Activated naive CD8-positive, alpha-beta T cell treated with anti-CD3 and anti-CD28 coated beads for 36 hours (primary cell): ENCODE measurements around the gene GNGT1. TPM values are rescaled to one million over a fixed set of nuclear protein-coding genes. Genes with fewer than 3 reads are reported as not detected.

Source experiments
- DNase-seq: peaks from one replicate; pipeline ENCODE4 v3.0.0; 2021
- H3K27ac Mint-ChIP-seq: one replicate; pipeline ENCODE4 v1.8.0; 2022; ENCODE audit warnings: mild to moderate bottlenecking, moderate library complexity, mixed read lengths
- H3K27me3 Mint-ChIP-seq: one replicate; pipeline ENCODE4 v1.8.0; 2022; ENCODE audit warnings: mild to moderate bottlenecking, mixed read lengths
- H3K36me3 Mint-ChIP-seq: one replicate; pipeline ENCODE4 v1.8.0; 2021; ENCODE audit warnings: mild to moderate bottlenecking, mixed read lengths
- H3K4me1 Mint-ChIP-seq: one replicate; pipeline ENCODE4 v1.8.0; 2021; ENCODE audit warnings: mixed read lengths
- H3K4me3 Mint-ChIP-seq: one replicate; pipeline ENCODE4 v1.8.0; 2022; ENCODE audit warnings: mild to moderate bottlenecking, moderate library complexity, mixed read lengths
- H3K9me3 Mint-ChIP-seq: one replicate; pipeline ENCODE4 v1.8.0; 2022; ENCODE audit warnings: mixed read lengths
- total RNA-seq, 2 experiments: library from RNA; stranded (reverse); gene quantifications; one replicate each; pipeline ENCODE4 v1.2.3, GENCODE V29; 2021

Gene GNGT1
- not detected for total RNA-seq

DNA sequence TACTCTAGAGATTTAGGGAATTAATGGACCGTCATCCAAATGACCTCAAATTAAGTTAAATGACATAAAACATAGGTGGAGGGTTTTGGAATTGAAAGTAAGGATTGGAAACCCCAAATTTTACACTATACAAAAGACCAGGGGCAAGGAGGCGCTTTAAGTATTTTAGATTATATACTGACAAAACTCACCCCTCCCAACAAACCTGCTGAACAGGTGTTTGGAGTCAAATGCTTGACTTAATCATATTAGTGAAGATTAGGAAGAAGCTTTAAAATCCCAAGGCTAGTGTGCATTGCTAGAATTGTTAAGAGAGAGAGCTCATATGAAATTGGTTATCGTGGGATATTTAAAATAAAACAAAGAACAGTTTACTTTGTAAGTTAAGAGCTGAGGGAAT lies at the start of gene GNGT1:
Gene GNGT1 (plus strand): TSS at position 301 of the 400 bp plus-strand sequence. CDS start 180 bp downstream, outside the sequence.
- no peaks in the 10 kb centered on the region for H3K9me3 Mint-ChIP-seq
- H3K36me3 Mint-ChIP-seq = no peaks in the 10 kb centered on the region
- H3K27me3 Mint-ChIP-seq = peaks cover 13% of the 10 kb centered on the region
- H3K4me1 Mint-ChIP-seq = no peaks in the 10 kb centered on the region
- H3K27ac Mint-ChIP-seq = no peak within 1 kb of the TSS
- no peak within 1 kb of the TSS for H3K4me3 Mint-ChIP-seq
- DNase-seq = no peak

DNA sequence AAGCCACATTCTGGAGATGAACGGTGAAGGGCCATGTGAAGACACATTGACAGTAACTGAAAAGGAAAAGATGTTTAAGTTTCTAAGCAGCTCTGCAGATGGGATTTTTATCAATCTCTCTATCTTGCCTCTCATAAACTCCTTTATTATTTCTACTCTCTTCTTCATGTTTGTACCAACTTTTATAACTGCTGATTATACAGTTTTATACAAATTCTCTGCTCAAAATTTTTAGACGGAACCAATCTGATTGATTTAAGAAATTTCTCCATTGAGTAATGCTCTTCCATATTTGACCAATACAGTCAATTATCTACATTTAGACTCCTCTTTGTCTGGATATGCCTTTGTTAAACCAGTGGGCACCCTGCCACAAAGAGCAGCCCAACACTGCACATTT lies 47.5 kb upstream of the GNGT1 start:
- peaks cover 8% of the 10 kb centered on the region for H3K27me3 Mint-ChIP-seq
- H3K4me1 Mint-ChIP-seq = no peaks in the 10 kb centered on the region
- no peaks in the 10 kb centered on the region for H3K9me3 Mint-ChIP-seq
- H3K27ac Mint-ChIP-seq = no peak overlapping the region
- no peaks in the 10 kb centered on the region for H3K36me3 Mint-ChIP-seq
- no peak overlapping the region for H3K4me3 Mint-ChIP-seq
- no peak for DNase-seq

DNA sequence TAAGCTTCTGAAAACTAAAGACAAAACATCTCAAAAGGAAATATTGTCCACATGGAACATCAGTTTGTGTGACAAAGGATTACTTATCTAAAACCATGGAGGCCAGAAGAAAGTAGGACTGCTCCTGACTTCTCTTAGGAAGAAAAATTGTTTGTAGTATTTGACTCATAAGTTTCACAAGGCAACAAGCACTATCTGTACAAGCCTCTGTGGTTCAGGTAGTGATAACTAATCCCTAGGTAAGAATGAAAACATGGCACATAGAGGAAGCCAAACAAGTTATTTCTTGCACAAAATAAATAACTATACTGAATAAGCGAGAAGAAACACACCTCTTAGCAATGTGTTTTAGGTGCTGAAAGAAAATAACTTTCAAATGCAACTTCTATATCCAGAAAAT lies 46.1 kb upstream of the GNGT1 start:
- no peaks in the 10 kb centered on the region for H3K4me1 Mint-ChIP-seq
- H3K27ac Mint-ChIP-seq = no peak overlapping the region
- H3K9me3 Mint-ChIP-seq = no peaks in the 10 kb centered on the region
- no peak for DNase-seq
- H3K36me3 Mint-ChIP-seq = no peaks in the 10 kb centered on the region
- H3K27me3 Mint-ChIP-seq = peaks cover 4% of the 10 kb centered on the region
- H3K4me3 Mint-ChIP-seq = no peak overlapping the region

DNA sequence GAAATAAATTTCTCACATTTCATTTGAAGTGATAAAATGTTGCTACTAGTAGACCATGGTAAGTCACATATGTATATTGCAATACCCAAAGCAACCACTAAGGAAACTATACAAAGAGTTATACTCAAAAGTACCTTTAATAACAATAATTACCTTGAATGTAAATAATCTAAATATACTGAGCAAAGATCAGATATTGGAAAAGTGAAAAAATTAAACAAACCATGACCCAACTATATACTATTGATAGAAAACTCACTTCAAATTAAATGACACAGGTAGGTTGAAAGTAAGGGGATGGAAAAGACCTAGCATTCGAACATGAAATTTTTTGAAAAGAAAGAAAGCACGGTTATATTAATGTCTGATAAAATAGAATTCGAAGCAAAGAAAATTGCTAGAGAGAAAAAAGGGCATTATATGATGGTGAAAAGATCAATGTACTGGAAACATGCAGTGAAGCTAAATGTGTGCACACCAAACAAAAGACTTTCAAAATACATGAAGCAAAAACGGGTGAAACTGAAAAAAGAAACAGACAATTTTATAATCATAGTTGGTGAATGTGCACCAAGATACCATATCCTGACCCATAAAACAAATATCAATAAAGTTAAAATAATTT lies 44.9 kb upstream of the GNGT1 start:
- no peak overlapping the region for H3K27ac Mint-ChIP-seq
- no peak overlapping the region for H3K4me3 Mint-ChIP-seq
- H3K27me3 Mint-ChIP-seq = peaks cover 4% of the 10 kb centered on the region
- no peaks in the 10 kb centered on the region for H3K9me3 Mint-ChIP-seq
- H3K4me1 Mint-ChIP-seq = no peaks in the 10 kb centered on the region
- no peaks in the 10 kb centered on the region for H3K36me3 Mint-ChIP-seq
- DNase-seq = no peak

DNA sequence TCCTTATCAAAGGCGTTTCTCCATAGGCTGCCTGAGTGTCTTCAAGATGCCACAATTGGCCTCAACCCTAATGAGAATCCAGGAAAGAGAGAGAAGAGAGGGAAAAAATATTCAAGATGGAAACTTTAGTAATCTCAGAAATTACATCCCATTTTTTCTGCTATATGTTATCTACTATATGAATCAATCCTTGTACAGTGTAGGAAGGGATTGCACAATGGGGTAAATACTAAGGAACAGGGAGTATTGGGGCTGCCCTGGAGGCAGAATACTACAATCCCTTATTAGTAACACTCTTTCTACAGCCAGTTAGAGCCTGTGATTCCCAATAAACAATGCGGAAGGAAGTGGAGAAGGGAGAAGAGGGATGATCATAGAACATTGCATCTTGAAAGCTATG lies 43.7 kb upstream of the GNGT1 start:
- no peak overlapping the region for H3K27ac Mint-ChIP-seq
- no peaks in the 10 kb centered on the region for H3K4me1 Mint-ChIP-seq
- peaks cover 4% of the 10 kb centered on the region for H3K27me3 Mint-ChIP-seq
- H3K4me3 Mint-ChIP-seq = no peak overlapping the region
- no peak for DNase-seq
- no peaks in the 10 kb centered on the region for H3K36me3 Mint-ChIP-seq
- H3K9me3 Mint-ChIP-seq = no peaks in the 10 kb centered on the region

DNA sequence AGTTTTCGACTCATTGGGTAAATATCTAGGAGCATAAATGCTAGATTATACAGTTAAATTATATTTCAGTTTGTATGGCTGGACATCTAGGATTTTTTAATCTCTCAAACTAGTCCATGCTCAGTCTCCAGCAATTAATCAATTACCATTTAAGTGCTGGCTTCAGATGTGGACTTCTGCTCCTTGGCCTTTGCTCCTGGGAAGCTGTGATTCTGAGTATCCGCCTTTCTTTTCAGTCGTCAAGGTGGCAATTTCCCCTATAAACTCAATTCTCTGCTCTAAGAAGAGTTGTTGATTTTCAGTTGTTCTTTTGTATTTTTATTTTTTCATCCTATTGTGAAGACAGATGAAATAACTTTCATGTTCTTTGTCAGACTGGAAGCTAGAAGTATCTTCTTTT lies 39.5 kb upstream of the GNGT1 start:
- no peaks in the 10 kb centered on the region for H3K4me1 Mint-ChIP-seq
- DNase-seq = no peak

DNA sequence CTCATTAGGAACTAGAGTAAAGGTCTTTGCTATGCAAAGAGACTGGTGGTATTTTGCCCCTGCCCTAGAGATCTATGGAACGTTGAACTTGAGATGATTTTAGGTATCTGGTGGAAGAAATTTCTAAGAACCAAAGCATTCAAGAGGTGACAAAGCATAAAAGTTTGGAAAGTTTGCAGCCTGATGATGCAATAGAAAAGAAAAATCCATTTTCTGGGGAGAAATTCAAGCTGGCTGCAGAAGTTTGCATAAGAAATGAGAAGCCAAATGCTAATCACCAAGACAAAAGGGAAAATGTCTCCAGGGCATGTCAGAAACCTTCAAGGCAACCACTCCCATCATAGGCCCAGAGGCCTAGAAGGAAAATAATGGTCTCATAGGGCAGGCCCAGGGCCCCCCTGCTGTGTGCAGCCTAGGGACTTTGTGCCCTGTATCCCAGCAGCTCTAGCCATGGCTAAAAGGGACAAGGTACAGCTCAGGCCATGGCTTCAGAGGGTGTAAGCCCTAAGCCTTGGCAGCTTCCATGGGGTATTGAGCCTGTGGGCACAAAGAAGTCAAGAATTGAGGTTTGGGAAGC lies 32.3 kb upstream of the GNGT1 start:
- Mint-ChIP-seq H3K9me3 (peaks cover 8% of the 10 kb centered on the region), H3K4me3 (no peak overlapping the region), H3K27ac (no peak overlapping the region)

More for the DNA sequence above, 39.5 kb upstream of the GNGT1 start:
- H3K9me3 Mint-ChIP-seq = no peaks in the 10 kb centered on the region
- no peak overlapping the region for H3K27ac Mint-ChIP-seq
- no peaks in the 10 kb centered on the region for H3K36me3 Mint-ChIP-seq
- H3K4me3 Mint-ChIP-seq = no peak overlapping the region
- peaks cover 6% of the 10 kb centered on the region for H3K27me3 Mint-ChIP-seq

DNA sequence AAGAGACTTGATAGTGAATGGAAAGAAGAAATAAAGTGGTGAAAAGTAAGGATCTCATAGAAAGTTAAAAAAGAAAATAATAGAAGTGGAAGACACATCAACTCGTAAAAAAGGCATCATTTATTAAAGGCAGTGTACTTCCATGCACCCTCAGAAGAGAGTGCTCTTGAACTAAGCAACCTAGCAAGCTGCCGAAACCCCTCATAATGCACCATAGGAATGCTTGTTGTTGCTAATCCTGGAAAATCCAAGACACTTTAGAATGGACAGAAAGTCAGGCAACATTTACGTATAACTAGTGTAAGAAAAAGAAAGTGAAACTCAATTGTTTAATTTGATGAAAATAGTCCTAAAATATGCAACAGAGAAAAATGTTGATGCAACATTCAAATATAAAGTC lies 28.6 kb upstream of the GNGT1 start:
- no peaks in the 10 kb centered on the region for H3K4me1 Mint-ChIP-seq
- peaks cover 5% of the 10 kb centered on the region for H3K27me3 Mint-ChIP-seq
- H3K27ac Mint-ChIP-seq = no peak overlapping the region
- DNase-seq = no peak
- no peak overlapping the region for H3K4me3 Mint-ChIP-seq
- H3K36me3 Mint-ChIP-seq = no peaks in the 10 kb centered on the region
- H3K9me3 Mint-ChIP-seq = peaks cover 8% of the 10 kb centered on the region

More for the DNA sequence above, 32.3 kb upstream of the GNGT1 start:
- H3K27me3 Mint-ChIP-seq = peaks cover 11% of the 10 kb centered on the region
- H3K4me1 Mint-ChIP-seq = no peaks in the 10 kb centered on the region
- no peak for DNase-seq
- no peaks in the 10 kb centered on the region for H3K36me3 Mint-ChIP-seq

DNA sequence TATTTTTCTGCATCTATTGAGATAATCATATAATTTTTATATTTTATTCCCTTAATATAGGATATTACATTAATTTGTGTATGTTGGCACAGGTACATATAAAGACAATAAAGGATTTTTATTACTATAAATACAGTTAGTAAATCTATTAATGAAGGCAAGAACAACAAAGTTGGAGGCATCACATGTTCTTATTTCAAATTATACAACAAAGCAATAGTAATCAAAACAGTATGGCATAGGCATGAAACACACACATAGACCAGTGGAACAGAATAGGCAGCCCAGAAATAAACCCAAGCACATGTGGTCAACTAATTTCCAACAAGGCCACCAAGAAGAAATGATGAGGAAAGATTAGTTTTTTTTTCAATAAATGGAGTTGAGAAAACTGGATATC lies 27.0 kb upstream of the GNGT1 start:
- Mint-ChIP-seq H3K4me3 (no peak overlapping the region), H3K4me1 (no peaks in the 10 kb centered on the region), H3K27me3 (peaks cover 5% of the 10 kb centered on the region), H3K27ac (no peak overlapping the region), H3K9me3 (no peaks in the 10 kb centered on the region), H3K36me3 (no peaks in the 10 kb centered on the region)
- DNase-seq = no peak

DNA sequence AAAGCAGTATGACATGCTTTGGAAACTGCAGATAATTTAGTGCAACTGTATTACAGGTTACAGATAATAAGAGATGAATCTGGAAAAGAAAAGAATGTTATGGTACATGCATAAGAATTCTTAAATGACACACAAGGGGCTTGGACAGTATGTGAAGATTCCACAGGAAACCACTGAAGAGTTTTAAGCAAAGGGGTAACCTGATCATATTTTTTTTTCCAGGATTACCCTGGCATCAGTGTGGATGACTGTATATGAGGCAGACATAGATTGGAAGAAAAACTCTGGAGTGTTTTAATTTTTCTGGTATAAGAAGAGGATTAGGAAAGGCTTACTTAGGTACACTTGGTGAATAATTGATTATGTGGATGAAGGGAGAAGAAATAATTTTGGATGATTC lies 23.9 kb upstream of the GNGT1 start:
- no peaks in the 10 kb centered on the region for H3K4me1 Mint-ChIP-seq
- no peaks in the 10 kb centered on the region for H3K36me3 Mint-ChIP-seq
- no peaks in the 10 kb centered on the region for H3K9me3 Mint-ChIP-seq
- H3K27me3 Mint-ChIP-seq = peaks cover 7% of the 10 kb centered on the region
- no peak overlapping the region for H3K4me3 Mint-ChIP-seq
- H3K27ac Mint-ChIP-seq = no peak overlapping the region
- DNase-seq = no peak

DNA sequence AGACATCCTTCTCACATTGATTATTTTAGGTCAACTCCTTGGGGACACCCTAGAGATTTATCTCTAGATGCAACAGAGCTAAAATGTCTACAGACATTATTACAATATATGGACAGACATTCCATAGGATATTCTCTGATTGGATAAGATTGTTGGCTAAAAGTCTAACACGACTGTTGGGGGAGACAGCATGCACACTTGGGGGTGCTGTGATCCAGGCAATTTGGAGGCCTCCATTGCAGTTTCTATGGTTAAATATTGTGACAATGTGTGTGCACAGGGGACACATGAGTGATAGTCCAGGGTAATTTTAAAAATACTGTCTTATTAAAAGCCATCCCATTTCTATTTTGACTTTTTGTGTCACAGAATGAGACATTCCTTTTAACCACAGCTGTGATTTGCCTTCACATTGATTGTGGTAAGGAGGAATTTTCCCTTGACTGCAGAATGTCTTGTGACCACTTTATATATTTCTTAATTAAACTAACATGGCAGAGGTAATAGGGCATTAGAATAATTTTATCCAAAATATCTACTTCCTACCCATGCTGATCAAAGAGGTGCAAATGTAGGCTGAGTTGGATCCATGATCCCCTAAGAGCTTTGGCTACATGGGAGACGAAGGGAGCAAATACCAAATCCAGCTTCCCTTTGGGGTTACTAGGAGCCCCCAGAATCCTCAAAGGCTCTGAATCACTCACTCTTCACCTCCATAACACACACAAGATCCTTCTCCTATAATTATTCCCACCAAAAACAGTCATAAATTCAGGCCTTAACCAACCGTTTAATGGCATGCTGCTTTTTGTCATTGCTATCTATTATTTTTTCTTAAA lies 23.1 kb upstream of the GNGT1 start:
- Mint-ChIP-seq H3K4me1 (no peaks in the 10 kb centered on the region), H3K27me3 (peaks cover 10% of the 10 kb centered on the region), H3K27ac (no peak overlapping the region), H3K9me3 (no peaks in the 10 kb centered on the region), H3K36me3 (no peaks in the 10 kb centered on the region), H3K4me3 (no peak overlapping the region)
- DNase-seq = no peak

DNA sequence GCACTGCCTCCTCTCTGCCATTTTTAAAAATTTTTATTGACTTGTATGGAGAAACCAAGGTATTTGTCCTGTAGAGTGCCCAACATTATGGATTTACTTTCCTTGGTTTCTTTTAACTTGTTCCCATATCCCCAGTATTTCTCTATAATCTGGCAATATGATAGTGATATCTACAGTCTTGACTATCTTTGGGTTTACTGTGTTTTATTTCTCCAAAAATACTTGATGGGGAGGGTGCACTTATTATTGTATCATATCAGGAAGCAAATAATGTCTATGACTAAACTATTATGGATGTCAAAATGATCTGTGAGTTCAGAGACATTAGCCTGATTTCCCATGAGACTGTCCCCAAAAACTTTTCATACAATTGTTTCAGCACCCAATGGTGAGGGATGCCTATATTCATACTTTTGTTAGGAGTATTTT lies 22.4 kb upstream of the GNGT1 start:
- Mint-ChIP-seq H3K4me3 (no peak overlapping the region), H3K27me3 (peaks cover 16% of the 10 kb centered on the region), H3K9me3 (no peaks in the 10 kb centered on the region), H3K27ac (no peak overlapping the region), H3K4me1 (no peaks in the 10 kb centered on the region), H3K36me3 (no peaks in the 10 kb centered on the region)
- DNase-seq = no peak

DNA sequence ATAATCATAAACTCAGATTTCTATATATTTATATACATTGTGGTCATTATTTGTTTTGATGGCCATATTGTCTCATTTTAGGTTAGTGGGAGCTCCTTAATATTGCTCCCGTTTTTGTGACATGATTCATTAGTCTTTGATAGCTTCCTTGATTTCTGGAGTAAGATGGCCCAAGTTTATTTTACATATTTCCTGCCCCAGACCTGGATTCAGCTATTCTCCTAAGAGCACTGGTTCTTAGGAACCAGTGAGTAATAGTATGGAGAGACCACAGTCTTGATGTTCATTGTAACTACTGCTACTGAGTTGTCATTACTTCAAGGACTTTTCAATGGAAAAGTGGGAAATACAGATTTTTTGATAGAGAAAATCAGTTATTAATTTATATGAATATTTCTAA lies 21.8 kb upstream of the GNGT1 start:
- no peaks in the 10 kb centered on the region for H3K36me3 Mint-ChIP-seq
- H3K4me3 Mint-ChIP-seq = no peak overlapping the region
- no peaks in the 10 kb centered on the region for H3K4me1 Mint-ChIP-seq
- no peak for DNase-seq
- H3K9me3 Mint-ChIP-seq = no peaks in the 10 kb centered on the region
- H3K27me3 Mint-ChIP-seq = peaks cover 22% of the 10 kb centered on the region
- no peak overlapping the region for H3K27ac Mint-ChIP-seq

DNA sequence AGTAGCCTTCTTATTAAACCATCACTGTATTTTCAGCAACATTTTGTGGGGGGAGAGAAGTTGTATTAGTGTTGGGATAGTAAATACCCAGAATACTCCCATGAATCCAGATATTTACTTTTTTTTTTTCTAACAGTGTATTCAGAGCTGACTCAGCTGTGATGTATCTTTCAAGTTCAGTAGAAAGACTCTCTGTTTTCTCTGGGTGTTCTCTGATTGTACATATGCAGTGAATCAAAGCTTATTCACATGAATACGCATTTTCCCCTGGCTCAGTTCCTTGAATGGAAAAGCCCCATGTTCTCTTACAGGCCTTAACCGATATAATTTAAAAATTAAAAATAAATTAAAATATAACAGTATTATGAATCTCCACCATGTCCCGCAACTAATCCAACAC lies 17.1 kb upstream of the GNGT1 start:
- Mint-ChIP-seq H3K27me3 (peaks cover 62% of the 10 kb centered on the region), H3K27ac (no peak overlapping the region)

DNA sequence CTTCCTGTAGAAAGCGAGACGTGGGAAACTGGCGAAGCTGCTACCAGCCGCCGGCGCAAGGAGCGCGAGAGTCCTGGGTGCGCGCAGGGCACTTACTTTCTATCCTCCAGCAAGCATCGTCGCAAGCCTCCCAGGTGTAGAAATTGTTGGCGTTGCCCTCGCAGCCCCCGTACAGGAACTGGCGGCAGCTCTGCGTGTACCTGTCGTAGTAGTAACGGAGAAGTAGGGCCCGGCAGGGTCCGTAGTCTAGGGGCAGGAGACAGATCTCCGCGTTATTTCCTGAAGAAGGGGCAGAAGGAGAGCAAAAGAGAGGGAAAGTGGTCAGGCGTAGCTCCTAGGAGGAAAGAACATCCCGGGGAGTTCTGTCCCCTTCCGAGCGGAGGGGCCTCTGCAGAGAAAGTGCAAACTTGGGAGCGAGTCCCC lies 16.3 kb upstream of the GNGT1 start:
- no peak overlapping the region for H3K27ac Mint-ChIP-seq
- H3K9me3 Mint-ChIP-seq = no peaks in the 10 kb centered on the region
- H3K27me3 Mint-ChIP-seq = peaks cover 69% of the 10 kb centered on the region
- peaks cover 8% of the 10 kb centered on the region for H3K4me1 Mint-ChIP-seq
- H3K36me3 Mint-ChIP-seq = no peaks in the 10 kb centered on the region
- peak; percentile 5 for DNase-seq
- H3K4me3 Mint-ChIP-seq = peak overlapping the region; percentile 71

More for the DNA sequence above, 17.1 kb upstream of the GNGT1 start:
- peaks cover 8% of the 10 kb centered on the region for H3K4me1 Mint-ChIP-seq
- no peak for DNase-seq
- no peaks in the 10 kb centered on the region for H3K9me3 Mint-ChIP-seq
- no peaks in the 10 kb centered on the region for H3K36me3 Mint-ChIP-seq
- H3K4me3 Mint-ChIP-seq = no peak overlapping the region
